Esophagus muscularis mucosa (tissue), 4 donors: ENCODE results near the gene IGFBP6.

Experiments used
- EP300 ChIP-seq: sonication (generic); formaldehyde crosslinking; IDR thresholded peaks from one replicate; pipeline ENCODE4 v1.6.1; 2017; ENCODE audit warnings: antibody characterized with exemption
- POLR2A ChIP-seq: fragments of 450-650 bp; IDR thresholded peaks from one replicate; pipeline ENCODE4 v1.6.1; 2017; ENCODE audit warnings: antibody characterized with exemption, moderate library complexity, mild to moderate bottlenecking, low read depth
- POLR2AphosphoS5 ChIP-seq, 2 donors: sonication (generic); formaldehyde crosslinking; IDR thresholded peaks; one replicate each; pipeline ENCODE4 v1.6.1; 2017; ENCODE audit warnings: antibody characterized with exemption in 2 of 2
- TF ChIP-seq, protein P1 (sequence below), 3 experiments: fragments of 200-600 bp in 2 of 3; fragments of 450-650 bp in 1 of 3; sonication (generic) in 2 of 3; IDR thresholded peaks; one replicate each; pipeline ENCODE4 v1.5.1; 2017 to 2019; ENCODE audit warnings: antibody characterized with exemption in 3 of 3, mild to moderate bottlenecking in 2 of 3, moderate library complexity in 1 of 3

DNA sequence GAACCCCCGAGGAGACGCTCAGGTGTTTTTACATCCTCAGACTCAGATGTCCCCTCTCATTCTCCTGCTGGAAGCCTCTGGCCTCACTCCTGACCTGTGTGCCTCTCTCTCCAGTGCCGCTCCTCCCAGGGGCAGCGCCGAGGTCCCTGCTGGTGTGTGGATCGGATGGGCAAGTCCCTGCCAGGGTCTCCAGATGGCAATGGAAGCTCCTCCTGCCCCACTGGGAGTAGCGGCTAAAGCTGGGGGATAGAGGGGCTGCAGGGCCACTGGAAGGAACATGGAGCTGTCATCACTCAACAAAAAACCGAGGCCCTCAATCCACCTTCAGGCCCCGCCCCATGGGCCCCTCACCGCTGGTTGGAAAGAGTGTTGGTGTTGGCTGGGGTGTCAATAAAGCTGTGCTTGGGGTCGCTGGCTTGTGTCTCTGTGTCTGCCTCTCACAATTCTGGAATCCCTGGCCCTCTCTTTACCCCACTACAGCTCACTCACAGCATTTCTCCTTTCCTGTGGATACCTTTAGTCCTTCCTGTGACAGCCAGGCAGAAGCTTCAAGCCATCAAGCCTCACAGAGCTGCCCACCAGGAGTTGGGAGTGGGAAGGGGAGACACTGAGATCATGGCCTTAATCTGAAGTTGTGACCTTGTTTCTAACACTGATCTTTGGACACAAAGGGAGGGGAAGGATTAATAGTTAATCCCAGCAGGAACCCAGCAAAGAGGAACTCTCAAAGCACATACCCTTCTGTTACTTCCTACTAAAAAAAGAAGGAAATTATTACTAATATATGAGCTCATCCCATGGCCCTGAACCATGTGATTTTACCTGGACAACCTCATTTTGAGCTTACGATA lies 4.7 kb downstream of the IGFBP6 start:
- TF ChIP-seq, protein P1, sequence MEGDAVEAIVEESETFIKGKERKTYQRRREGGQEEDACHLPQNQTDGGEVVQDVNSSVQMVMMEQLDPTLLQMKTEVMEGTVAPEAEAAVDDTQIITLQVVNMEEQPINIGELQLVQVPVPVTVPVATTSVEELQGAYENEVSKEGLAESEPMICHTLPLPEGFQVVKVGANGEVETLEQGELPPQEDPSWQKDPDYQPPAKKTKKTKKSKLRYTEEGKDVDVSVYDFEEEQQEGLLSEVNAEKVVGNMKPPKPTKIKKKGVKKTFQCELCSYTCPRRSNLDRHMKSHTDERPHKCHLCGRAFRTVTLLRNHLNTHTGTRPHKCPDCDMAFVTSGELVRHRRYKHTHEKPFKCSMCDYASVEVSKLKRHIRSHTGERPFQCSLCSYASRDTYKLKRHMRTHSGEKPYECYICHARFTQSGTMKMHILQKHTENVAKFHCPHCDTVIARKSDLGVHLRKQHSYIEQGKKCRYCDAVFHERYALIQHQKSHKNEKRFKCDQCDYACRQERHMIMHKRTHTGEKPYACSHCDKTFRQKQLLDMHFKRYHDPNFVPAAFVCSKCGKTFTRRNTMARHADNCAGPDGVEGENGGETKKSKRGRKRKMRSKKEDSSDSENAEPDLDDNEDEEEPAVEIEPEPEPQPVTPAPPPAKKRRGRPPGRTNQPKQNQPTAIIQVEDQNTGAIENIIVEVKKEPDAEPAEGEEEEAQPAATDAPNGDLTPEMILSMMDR (IDR thresholded peaks at IDR 0.05), result no peak
- TF ChIP-seq EP300 (no peak), POLR2A (no peak), POLR2AphosphoS5 (IDR thresholded peaks at IDR 0.05) (no peak)
